Measurements from ENCODE around the gene PKHD1.

The PKHD1 gene

DNA sequence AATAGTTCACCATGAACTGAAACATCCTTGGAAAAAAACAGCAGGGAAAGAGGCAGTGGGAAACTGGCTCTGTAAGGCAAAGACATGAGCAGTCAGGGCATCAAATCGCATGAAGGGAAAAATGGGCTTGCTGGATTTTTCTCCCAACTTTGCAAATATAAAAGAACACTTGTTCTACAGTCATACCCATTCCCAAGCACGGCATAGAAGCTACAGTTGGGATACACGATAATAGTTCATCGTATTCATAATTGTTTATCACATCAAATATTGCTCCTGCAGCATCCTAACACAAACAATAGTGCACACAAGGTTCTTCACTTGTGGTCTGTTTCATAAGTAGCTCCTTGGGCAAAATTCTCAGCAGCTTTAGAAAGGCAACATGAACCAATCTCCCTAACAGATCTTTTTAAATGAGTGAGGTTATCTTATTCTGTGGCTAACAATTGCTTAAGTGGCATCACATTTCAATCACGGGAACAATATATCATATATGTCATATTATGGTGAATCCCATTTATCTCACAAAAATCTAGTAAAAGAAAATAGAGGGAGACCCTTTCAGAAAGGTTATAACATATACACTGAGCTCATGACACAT lies 243.9 kb downstream of the PKHD1 start:
- no peak for DNase-seq
- in situ Hi-C loops (cut with MboI; ENCODE audit: low pct_unique_long_range_greater_than_20kb, low sequenced_read_pairs) = no loop called here

DNA sequence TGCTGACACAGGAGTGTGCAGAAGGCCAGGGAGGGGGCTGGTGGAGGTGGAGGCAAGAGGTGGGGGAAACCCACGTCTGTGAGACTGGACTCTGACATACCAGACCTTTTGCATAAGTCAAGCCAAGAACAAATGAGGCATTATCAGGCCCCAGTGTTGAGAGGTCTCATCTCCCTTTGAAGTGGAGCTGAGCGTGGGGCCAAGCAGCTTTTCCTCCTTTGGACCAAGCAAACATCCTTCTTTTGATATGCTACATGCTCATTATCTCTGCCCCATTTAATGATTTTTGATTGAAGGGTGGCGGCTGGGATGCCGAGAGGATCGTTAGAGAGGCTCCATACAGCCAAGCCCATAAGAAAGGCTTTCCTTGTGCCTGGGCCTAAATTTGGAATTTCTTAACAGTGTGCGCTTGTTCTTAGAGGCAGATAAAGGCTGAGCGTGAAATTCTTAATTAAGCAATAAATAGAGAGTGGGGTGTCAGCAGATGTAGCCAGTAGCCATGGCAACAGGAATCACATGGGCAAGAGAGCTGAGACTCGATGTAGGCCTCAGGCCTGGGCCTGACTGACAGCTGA lies 244.5 kb downstream of the PKHD1 start:
- in situ Hi-C loops (cut with MboI; ENCODE audit: low pct_unique_long_range_greater_than_20kb, low sequenced_read_pairs) = no loop called here
- DNase-seq = no peak

DNA sequence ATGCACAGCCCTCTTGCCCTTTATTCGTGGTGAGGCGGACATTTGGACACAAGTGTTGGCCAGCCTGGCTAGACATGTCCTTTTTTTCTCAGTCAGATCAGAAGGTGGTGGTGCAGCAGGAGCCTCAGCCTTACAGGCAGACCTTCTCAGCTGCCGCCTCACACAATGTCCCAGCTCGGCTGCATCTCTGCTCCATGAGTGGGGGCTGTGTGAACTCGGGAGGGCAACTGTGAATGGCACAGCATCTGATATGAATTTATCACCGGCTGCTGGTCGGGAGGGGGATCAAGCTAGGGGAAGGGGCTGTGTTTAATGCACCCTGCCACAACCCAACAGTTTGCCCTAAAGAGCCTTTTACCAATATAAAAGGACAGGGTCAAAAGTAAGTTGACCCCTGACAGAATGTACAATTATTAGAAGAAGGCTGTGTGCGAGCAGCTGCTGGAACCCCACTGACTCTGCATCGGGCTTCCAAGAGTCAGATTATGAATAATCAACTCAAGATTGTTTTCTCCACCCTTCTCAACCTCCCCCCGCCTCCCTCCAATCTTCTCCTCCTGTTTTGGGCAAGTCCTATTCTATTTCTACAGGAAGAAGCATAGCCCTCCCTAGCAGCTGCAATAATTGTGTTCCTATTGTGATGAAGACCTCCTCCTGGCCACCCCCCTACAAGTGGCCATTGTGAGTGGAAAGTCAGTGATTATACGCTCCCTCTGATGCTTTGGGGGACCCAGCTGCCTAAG lies 245.2 kb downstream of the PKHD1 start:
- in situ Hi-C loops (cut with MboI; ENCODE audit: low pct_unique_long_range_greater_than_20kb, low sequenced_read_pairs) = no loop called here
- DNase-seq = no peak

DNA sequence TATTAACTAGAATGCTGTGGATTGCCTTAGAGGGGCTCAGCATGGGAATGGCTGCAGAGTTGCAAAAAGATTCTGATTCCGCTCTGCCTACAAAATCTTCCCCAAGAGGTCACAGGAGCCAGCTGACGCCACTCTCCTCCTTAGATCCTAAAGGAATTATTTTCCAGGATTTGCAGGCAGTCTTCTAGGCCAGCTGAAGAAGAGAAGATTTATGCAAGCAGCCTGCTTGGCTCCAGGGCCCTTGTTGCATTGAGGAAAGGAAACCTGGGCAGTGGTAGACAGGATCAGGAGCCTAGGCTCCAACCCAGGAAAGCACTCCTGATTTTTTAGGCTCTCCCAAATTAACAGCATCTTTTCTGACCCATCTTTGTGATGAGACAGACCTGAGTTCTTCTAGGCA lies 245.8 kb downstream of the PKHD1 start:
- in situ Hi-C loops (cut with MboI; ENCODE audit: low pct_unique_long_range_greater_than_20kb, low sequenced_read_pairs) = no loop called here
- DNase-seq = no peak

DNA sequence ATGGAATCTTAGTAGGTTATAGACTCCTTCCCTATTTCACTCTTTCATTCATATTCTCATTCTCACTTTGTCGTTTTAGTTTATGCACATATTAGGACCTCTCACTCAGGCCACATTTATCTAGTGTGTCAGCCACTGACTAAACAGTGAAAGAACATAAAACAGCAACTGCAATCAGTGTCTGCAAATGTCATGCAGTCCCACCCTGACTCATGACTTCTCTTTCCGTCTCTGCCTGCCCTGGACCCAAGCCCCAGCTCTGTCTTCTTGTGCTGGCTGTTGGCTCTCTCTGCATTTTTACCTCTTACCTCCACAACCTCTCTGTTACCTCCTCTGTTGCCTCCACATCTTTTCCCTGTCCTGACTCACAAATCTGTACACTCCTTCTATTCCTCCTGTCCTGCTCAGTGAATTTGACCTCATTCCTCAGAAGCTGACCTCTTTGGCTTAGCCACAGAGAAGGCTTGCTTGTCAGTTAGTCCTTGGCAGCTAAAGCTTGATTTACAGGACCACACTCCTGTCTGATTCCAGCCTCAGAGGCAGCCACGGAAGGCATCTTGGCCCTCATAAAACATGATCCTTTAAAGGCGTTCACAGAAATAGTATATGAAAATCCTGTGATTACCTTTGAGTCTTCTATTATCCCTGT lies 247.6 kb downstream of the PKHD1 start:
- in situ Hi-C loops (cut with MboI; ENCODE audit: low pct_unique_long_range_greater_than_20kb, low sequenced_read_pairs) = no loop called here
- DNase-seq = no peak

DNA sequence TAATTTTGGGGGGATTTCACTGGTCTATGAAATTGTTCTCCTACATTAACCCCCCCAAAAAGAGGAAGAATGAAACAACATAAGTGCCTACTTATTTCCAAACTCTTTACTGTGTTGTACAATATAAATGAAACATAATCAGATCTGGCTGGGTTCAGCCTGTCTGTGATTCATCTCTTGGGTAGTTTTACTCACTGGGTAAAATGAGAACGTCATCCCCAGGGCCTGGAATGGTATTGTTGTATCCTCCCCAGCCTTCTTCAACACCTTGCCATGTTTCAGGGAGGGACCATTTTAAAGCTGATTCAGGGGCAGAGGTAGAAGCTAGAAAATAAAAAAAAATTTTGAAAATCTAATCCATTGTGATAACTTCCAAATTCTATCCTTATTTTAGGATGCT lies 256.7 kb downstream of the PKHD1 start:
- in situ Hi-C loops (cut with MboI; ENCODE audit: low pct_unique_long_range_greater_than_20kb, low sequenced_read_pairs) = no loop called here
- DNase-seq = no peak

DNA sequence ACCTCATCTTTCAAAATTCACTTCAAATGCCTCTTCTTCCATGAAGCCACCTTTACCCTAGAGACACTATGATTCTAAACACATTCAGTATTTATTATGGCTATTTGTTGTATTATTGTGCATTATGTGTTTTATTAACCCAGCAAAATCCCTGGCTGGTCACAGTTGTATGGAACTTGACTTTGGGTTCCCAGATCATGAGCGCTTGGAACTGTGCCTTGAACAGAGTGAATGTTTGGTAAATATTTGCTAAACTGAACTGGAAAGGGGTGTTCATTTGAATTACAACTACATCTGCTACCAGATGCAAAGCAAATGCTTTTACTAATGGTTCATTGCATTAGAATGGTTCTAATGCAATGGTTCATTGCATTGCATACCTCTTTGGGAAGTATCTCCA lies 259.8 kb downstream of the PKHD1 start:
- no peak for DNase-seq
- in situ Hi-C loops (cut with MboI; ENCODE audit: low pct_unique_long_range_greater_than_20kb, low sequenced_read_pairs) = no loop called here

DNA sequence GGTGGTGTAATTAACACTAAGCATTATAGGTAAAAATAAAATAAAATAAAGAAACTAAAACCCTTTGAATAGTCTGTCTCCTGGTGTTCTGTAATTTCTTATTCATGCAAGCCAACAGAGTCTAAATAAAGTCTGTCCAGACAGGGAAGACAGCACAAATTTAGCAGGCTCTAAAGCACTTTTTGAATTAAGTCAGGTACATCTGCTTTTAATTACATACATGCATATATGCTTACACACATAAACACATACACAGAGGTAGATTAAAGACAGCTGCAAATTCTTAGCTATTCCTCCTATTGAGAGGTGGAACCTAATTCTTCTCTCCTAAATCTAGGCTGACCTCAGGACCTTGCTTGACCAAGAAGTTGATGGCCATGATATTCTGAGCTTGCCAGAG lies 262.5 kb downstream of the PKHD1 start:
- in situ Hi-C loops (cut with MboI; ENCODE audit: low pct_unique_long_range_greater_than_20kb, low sequenced_read_pairs) = no loop called here
- DNase-seq = no peak

DNA sequence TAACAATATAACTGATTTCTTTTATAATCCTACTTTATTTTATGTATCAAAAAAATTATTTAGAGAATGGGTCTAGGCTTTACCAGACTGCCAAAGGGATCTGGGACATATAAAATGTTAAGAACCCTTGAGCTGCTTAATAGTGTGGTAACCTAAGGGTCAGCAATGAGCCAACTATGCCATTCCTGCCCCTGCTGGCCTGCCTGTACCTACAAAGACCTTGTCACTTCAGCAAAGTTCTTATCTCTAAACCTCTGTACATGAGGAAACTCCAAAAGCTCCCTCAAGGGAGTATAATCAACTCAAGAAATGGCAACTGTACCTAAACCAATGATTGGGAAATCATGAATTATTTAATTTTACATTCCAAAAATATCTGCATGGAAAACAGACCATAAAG lies 266.9 kb downstream of the PKHD1 start:
- in situ Hi-C loops (cut with MboI; ENCODE audit: low pct_unique_long_range_greater_than_20kb, low sequenced_read_pairs) = no loop called here
- DNase-seq = no peak

DNA sequence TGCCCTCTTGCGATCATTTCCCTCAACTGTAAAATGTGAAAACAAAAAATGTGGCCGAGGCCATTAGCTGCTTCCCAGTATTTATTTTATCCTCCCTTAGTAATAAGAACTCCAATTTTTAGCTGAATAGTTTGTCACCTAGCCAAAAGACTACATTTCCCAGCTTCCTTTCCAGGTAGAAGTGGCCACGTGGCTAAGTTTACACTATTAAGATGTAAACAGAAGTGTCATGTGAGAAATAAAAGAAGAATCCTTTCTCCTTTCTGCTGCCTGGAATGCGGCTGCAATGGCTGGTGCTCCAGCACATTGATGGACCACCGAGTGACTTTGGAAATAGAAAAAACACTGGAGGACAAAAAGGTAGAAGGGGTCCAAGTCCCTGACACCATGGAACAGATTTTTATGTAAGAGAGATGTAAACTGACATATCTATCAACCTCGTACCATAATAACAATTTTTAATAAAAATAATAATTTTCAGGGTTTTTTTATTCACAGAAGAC lies 268.8 kb downstream of the PKHD1 start:
- DNase-seq = no peak
- in situ Hi-C loops (cut with MboI; ENCODE audit: low pct_unique_long_range_greater_than_20kb, low sequenced_read_pairs) = no loop called here

DNA sequence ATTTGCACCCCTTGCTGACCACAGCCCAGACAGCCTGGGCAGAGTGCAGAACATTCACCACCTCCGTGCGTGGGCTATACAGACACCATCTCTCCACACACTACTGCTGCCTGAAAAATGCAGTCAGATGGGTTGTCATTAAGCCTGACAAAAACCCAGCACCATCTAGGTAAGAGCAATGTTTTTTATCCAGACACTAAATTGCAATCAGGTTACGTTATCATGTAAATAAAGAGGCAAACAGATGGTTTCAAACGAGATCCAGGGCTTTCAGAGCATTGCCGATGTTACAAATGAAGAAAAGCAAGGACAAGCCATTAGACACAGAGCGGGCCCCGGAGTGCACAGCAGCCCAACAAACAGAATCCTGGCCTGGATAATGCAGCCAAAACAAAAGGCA lies 269.6 kb downstream of the PKHD1 start:
- in situ Hi-C loops (cut with MboI; ENCODE audit: low pct_unique_long_range_greater_than_20kb, low sequenced_read_pairs) = no loop called here
- no peak for DNase-seq

DNA sequence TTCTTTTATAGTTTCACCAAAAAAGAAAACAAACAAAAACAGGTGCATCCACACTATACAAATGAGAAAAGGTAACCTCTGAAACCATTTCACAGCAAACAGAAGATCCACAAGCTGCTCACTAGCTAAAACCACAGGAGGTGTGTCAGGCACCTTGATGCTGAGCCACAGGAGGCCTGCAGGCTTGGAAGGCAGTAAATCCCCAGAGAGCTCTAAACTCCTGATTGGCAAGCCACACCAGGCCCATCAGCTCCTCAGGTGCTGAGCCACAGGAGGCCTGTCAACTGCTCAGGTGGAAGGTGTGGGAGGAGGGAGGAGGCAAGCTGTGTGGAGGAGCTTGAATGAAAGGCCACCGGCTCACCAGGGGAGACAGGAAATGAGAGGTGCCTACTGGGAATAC lies 273.0 kb downstream of the PKHD1 start:
- DNase-seq = no peak
- in situ Hi-C loops (cut with MboI; ENCODE audit: low pct_unique_long_range_greater_than_20kb, low sequenced_read_pairs) = no loop called here

DNA sequence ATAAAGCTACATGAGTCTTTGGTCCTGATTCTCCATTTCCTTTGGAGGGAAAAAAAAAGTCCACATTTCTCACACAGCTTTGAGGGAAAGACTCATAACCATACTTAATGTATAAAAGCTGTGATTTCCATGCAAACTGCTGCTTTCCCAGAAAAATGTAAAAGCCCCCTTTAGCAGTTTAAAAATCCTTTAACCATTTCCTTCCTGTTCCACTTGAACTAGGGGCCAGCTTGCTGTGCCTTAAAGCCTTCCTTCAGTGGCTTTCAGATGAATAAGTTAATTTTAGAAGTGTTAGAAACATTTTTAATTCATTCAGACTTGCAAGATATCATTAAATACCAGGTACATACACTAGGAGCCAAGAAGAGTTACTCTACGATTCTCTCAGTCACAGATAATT lies 273.5 kb downstream of the PKHD1 start:
- no peak for DNase-seq
- in situ Hi-C loops (cut with MboI; ENCODE audit: low pct_unique_long_range_greater_than_20kb, low sequenced_read_pairs) = no loop called here

DNA sequence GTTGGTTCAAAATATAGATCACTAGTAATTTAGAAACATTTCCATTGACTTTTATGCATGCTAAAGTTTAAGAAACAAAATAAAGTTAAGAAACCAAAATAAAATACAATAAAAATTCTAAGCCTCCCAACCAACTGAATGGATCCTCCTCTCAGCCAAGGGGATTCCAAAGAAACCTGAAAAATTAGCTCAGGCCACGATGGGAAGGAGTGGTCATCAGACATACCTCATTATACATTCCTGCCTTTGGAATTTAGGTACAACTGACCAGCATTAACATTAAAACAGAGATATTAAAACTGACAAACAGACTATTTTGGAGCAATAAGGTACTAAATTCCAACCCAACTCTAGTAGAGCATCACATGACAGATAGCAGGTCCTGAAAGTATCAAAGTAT lies 275.2 kb downstream of the PKHD1 start:
- in situ Hi-C loops (cut with MboI; ENCODE audit: low pct_unique_long_range_greater_than_20kb, low sequenced_read_pairs) = no loop called here
- no peak for DNase-seq

DNA sequence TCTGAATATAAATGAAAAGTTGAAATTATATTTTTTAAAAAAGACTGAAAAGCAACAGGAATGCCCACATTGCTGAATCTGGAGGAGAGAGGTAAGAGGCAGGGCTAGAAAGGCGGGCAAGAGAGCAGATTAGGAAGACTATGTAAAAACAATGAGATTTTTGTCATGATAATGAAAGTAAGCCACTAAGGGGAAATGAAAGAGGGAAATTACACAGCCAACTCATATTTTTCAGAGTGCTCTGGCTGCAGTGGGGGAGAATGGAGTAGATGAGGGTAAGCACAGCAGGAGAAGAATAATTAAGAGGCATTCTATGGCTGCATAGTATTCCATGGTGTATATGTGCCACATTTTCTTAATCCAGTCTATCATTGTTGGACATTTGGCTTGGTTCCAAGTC lies 281.9 kb downstream of the PKHD1 start:
- no peak for DNase-seq
- in situ Hi-C loops (cut with MboI; ENCODE audit: low pct_unique_long_range_greater_than_20kb, low sequenced_read_pairs) = no loop called here

DNA sequence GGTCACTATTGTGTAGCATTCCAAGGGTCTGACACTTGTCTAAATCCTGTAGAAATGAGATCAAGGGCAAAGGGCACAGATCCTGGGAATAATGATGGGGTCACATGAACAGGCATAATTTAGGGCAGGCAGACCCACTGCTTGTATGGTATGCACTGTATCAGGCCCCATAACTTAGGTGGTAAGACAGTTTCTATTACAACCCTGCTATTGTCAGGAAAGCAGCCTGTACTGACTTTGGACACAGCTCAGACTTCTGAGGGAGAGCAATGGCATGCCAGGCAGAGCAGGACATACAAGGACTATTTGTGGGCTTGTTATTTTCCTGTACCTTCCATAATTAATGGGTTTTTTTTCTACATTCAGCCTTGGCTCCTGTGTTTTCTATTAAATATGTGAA lies 286.8 kb downstream of the PKHD1 start:
- DNase-seq = no peak
- in situ Hi-C loops (cut with MboI; ENCODE audit: low pct_unique_long_range_greater_than_20kb, low sequenced_read_pairs) = no loop called here

DNA sequence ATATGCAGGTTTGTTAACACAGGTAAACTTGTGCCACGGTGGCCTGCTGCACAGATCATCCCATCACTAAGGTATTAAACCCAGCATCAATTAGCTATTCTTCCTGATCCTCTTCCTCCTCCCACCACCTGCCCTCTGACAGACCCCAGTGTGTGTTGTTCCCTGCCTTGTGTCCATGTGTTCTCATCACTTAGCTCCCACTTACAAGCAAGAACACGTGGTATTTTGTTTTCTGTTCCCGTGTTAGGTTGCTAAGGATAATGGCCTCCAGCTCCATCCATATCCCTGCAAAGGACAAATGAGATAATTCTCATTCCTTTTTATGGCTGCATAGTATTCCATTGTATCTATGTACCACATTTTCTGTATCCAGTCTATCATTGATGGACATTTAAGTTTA lies 294.0 kb downstream of the PKHD1 start:
- no peak for DNase-seq
- in situ Hi-C loops (cut with MboI; ENCODE audit: low pct_unique_long_range_greater_than_20kb, low sequenced_read_pairs) = no loop called here

DNA sequence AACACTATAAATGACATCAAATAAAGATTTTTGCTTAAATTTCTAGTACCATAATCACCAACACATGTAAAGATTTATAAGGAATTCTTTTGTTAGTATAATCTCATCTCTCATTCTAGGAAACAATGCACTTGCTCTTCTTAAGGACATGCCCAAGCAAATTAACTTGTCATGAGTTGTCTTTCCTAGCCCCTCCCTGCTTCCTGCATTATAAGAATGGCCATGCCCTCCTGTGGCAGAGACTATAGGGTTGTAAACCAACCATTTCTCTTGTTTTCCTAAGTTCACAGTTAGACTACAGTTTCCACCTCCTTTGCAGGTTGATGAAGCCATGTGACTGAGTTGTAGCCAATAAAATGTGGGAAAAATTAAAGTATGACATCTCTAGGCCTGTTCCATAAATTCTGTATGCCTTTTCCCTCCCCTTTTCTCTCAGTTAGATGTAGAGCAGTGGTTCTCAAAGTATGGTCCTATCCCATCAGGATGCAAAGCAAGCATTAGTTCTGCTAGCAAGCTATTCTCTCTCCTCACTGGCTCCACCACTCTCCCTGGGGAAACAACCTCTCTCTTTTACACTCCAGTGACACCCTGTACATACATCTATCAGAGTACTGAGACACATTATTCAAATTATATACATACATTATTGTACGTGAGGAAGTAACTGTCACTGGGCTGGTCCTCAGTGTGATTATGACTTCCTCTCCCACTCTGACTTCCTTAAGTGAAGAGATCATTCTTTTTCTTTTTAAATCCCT lies 295.0 kb downstream of the PKHD1 start:
- in situ Hi-C loops (cut with MboI; ENCODE audit: low pct_unique_long_range_greater_than_20kb, low sequenced_read_pairs) = no loop called here
- no peak for DNase-seq

DNA sequence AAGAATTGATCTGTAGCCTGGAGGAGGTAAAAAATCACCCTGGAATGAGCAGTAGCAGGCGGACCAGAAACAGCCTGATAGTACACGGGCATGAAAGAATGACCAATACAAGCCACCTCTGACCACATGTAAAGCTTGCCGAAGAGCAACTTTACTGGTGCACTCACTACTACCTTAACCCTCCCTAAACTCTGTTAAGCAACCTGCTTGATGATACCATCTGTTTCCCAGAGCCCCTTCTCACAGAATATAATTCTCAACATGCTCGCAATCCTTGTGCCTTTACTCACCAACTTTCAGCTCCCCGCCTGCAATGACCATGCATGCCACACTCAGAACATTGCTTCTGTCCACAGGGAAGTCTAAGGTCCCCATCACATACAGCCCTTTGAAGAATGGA lies 296.5 kb downstream of the PKHD1 start:
- DNase-seq = no peak
- in situ Hi-C loops (cut with MboI; ENCODE audit: low pct_unique_long_range_greater_than_20kb, low sequenced_read_pairs) = no loop called here

DNA sequence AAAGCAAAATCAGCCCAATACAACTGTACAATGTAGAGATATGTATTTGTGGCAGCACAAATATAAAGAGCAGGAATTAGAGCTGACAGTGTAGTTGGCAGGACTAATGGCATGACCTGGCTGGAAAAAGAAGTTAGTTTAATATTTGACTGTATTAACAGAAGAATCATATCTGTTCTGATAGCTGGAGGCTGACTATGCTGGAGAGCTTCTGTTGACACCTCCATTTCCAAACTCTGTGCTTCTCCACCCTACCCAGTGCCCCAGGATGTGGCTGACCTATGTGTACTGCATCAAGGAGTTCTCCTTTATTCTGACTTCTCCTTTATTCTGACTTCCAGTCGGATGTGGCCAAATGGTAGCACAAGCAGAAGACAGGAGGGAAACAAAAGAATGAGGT lies 299.3 kb downstream of the PKHD1 start:
- in situ Hi-C loops (cut with MboI; ENCODE audit: low pct_unique_long_range_greater_than_20kb, low sequenced_read_pairs) = no loop called here
- no peak for DNase-seq

Measured in KBM-7 (cell line).